Thyroid gland (tissue), 4 donors: ENCODE data around the gene SH3D19. TPM values are rescaled to one million over a fixed set of nuclear protein-coding genes. Genes with fewer than 3 reads are reported as not detected.

ENCODE experiments used
- DNase-seq, 2 donors: peaks; one replicate each; pipeline ENCODE4 v3.0.0-alpha.2; 2019
- H3K27ac ChIP-seq, 3 donors: fragments of 200-600 bp; sonication (generic); 1 replicate in 2 of 3; 2 replicates in 1 of 3; pipeline ENCODE4 v1.5.1; 2016 to 2019; ENCODE audit warnings: mild to moderate bottlenecking in 1 of 3, moderate library complexity in 1 of 3
- H3K27me3 ChIP-seq: fragments of 200-600 bp; sonication (generic); one replicate; pipeline ENCODE4 v1.5.1; 2019
- H3K36me3 ChIP-seq, 2 donors: fragments of 200-600 bp; sonication (generic); one replicate each; pipeline ENCODE4 v1.5.1; 2016 to 2019
- H3K4me1 ChIP-seq, 2 donors: fragments of 200-600 bp; sonication (generic); one replicate each; pipeline ENCODE4 v1.5.1; 2017 to 2019
- H3K4me3 ChIP-seq, 3 donors: fragments of 200-600 bp; sonication (generic); replicated peaks in 1 of 3; 1 replicate in 2 of 3; 2 replicates in 1 of 3; pipeline ENCODE4 v1.5.1; 2016; ENCODE audit warnings: mild to moderate bottlenecking in 1 of 3
- H3K9me3 ChIP-seq: fragments of 200-600 bp; sonication (generic); one replicate; pipeline ENCODE4 v1.5.1; 2017
- POLR2A ChIP-seq, 2 donors: fragments of 450-650 bp; IDR thresholded peaks; one replicate each; pipeline ENCODE4 v1.6.1; 2017; ENCODE audit warnings: antibody characterized with exemption in 2 of 2, mild to moderate bottlenecking in 2 of 2, moderate library complexity in 1 of 2
- WGBS, 2 donors: methylation state at CpG; one replicate each; pipeline ENCODE4 v1.1.5; 2017; 5-methylcytosine and 5-hydroxymethylcytosine counted together
- intact Hi-C: fragments of 100-400 bp; cut with DNase I; formaldehyde crosslinking; loops from one replicate; pipeline ENCODE4 v1.15.1; 2023
- total RNA-seq, 4 donors: library from RNA; depleted of rRNA; stranded (reverse); fragments of >200 nt; gene quantifications; one replicate each; pipeline ENCODE4 v1.2.3, GENCODE V29; 2016
- TF ChIP-seq, protein P1 (sequence below), 6 experiments: fragments of 200-600 bp in 3 of 6; fragments of 450-650 bp in 3 of 6; sonication (generic) in 3 of 6; IDR thresholded peaks; one replicate each; pipeline ENCODE4 v1.5.1; 2016 to 2019; ENCODE audit warnings: antibody characterized with exemption in 6 of 6, mild to moderate bottlenecking in 2 of 6, inconsistent platforms in 1 of 6, moderate library complexity in 1 of 6

The SH3D19 gene
- total RNA-seq, 4 donors from 2014 or later, result 82.0 to 143 (median 113) TPM

DNA sequence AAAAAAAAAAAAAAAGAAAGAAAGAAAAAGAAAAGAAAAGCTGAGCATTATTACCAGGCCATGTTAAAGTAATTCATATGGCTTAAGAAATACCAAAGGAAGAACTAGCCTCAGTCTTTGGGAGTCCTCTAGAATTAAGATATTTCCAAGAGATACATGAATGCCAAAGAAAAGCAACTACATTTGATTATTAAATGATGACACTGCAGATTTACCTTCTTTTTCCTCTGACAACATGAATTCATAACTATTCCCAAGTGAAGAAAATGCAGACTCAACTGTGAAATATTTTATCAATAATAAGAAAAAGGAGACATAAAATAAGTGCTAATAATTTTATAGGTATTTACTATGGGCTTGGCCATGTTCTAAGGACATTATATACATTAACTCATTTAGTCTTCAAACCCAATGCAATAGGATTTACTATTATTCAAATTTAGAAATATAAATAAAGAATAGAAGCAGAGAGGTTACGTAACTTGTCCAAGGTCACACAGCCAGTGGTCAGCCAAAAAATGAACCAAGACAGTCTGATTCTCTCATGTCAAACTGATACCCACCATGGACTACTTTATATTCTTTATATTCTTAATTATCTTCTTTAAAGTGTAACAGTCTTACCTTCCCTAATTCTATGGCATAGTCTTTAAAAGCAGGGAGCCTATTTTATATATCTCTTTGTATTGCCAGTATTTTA is 6.9 kb downstream of the SH3D19 start:
- Histone ChIP-seq H3K9me3 (no peaks in the 10 kb centered on the region), H3K27ac (no peak overlapping the region), H3K4me1 (peaks cover 30 to 51% of the 10 kb centered on the region in 2 donors), H3K36me3 (no peaks in the 10 kb centered on the region), H3K4me3 (no peak overlapping the region), H3K27me3 (no peaks in the 10 kb centered on the region)
- intact Hi-C loops, result no loop called here
- WGBS, 2 donors, result 95 to 97% methylated on average over 1 of the region's 1 CpG
- DNase-seq, result no peak
- TF ChIP-seq POLR2A (IDR thresholded peaks at IDR 0.05), result no peak
- TF ChIP-seq, protein P1, sequence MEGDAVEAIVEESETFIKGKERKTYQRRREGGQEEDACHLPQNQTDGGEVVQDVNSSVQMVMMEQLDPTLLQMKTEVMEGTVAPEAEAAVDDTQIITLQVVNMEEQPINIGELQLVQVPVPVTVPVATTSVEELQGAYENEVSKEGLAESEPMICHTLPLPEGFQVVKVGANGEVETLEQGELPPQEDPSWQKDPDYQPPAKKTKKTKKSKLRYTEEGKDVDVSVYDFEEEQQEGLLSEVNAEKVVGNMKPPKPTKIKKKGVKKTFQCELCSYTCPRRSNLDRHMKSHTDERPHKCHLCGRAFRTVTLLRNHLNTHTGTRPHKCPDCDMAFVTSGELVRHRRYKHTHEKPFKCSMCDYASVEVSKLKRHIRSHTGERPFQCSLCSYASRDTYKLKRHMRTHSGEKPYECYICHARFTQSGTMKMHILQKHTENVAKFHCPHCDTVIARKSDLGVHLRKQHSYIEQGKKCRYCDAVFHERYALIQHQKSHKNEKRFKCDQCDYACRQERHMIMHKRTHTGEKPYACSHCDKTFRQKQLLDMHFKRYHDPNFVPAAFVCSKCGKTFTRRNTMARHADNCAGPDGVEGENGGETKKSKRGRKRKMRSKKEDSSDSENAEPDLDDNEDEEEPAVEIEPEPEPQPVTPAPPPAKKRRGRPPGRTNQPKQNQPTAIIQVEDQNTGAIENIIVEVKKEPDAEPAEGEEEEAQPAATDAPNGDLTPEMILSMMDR (IDR thresholded peaks at IDR 0.05), result no peak

DNA sequence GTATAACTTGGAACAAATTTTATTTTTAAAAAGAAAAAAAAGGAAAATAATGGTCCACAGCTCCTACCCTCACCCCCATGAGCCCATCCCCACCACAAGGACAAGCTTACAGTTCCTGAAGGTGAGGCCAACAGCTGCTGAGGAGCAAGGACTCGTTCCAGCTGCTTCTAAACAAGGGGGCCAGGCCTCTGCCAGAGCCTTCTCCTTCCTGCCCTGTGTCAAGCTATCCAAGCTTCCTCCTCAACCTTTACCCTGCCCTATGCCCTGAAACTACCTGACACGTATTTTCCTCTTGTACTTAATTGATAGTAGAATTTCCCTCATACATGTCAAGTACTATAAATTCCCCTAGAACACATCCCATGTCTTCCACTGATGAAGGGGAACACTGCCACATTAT is 8.8 kb downstream of the SH3D19 start:
- Histone ChIP-seq H3K4me1 (peaks cover 18 to 39% of the 10 kb centered on the region in 2 donors), H3K36me3 (no peaks in the 10 kb centered on the region), H3K9me3 (no peaks in the 10 kb centered on the region), H3K4me3 (no peak overlapping the region), H3K27me3 (no peaks in the 10 kb centered on the region), H3K27ac (peak overlapping the region; percentile 26 to 76 (median 69))
- no peak for TF ChIP-seq POLR2A (IDR thresholded peaks at IDR 0.05)
- TF ChIP-seq, protein P1 (IDR thresholded peaks at IDR 0.05), result no peak
- no peak for DNase-seq
- intact Hi-C loops, result no loop called here
- WGBS, 2 donors, result 60 to 69% methylated on average over 2 of the region's 2 CpGs

DNA sequence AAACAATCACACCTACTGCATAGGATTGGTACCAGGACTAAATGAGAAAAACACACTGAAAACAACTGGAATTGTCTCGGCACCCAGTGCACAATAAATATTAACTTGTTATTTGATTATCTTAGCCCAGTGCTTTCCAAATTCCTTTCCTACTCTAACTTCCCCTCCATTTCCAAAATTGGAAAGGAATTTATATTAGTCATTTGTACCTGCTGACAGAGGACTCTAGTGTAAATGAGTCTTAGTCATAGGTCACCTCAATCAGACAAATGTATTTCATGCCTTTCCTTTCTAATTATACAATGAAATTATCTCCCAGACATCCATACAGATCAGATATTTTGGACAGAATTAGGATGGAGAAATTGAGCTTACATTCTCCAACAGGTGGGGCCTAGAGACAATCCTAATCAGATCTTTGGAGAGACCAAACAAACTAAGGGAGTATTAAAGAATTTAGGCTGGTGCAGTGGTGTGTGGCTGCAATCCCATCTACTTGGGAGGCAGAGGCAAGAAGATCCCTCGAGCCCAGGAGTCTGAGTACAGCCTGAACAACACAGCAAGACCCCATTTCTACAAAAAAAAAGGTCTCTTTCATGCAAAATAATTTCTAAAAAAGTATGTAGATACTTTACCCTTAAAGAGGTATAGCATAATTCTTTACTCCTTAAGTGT is 10.1 kb downstream of the SH3D19 start:
- peak overlapping the region; percentile 69 to 84 (median 76) for H3K27ac ChIP-seq
- no peaks in the 10 kb centered on the region for H3K9me3 ChIP-seq
- WGBS, 2 donors, result 70 to 82% methylated on average over 2 of the region's 2 CpGs
- peaks cover 18 to 36% of the 10 kb centered on the region in 2 donors for H3K4me1 ChIP-seq
- intact Hi-C loops, result no loop called here
- peak in 1 of 2 donors; percentile 23 for DNase-seq
- no peak for TF ChIP-seq POLR2A (IDR thresholded peaks at IDR 0.05)
- TF ChIP-seq, protein P1 (IDR thresholded peaks at IDR 0.05), result no peak
- H3K27me3 ChIP-seq, result no peaks in the 10 kb centered on the region
- H3K36me3 ChIP-seq, result no peaks in the 10 kb centered on the region
- H3K4me3 ChIP-seq, result no peak overlapping the region

DNA sequence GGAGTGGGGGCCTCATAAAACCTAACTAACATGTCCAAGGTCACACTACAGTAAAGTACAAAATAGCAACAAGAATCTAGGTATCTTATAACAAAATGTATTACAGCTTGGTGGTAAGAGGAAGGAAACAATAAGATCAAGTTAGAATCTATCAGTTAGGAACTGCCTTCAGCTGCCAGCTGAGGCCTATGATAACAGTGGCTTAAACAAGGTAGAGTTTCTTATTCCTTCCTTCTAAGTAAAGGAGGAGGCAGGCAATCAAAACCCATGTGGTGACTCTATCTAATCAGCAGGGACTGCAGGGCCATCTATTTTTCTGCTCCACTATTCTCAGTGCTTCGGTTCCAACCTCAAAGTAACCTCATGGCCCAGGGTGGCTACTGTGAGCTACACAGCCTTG is 10.9 kb downstream of the SH3D19 start:
- Histone ChIP-seq H3K27me3 (no peaks in the 10 kb centered on the region), H3K4me1 (peaks cover 18 to 36% of the 10 kb centered on the region in 2 donors)
- WGBS, 2 donors, result 90 to 93% methylated on average over 1 of the region's 1 CpG

More for the DNA sequence above, 10.9 kb downstream of the SH3D19 start:
- TF ChIP-seq, protein P1 (IDR thresholded peaks at IDR 0.05), result no peak
- TF ChIP-seq POLR2A (IDR thresholded peaks at IDR 0.05), result no peak
- H3K27ac ChIP-seq, result peak overlapping the region; percentile 61 to 84 (median 69)
- DNase-seq, result no peak
- H3K9me3 ChIP-seq, result no peaks in the 10 kb centered on the region
- intact Hi-C loops, result no loop called here
- no peak overlapping the region for H3K4me3 ChIP-seq
- no peaks in the 10 kb centered on the region for H3K36me3 ChIP-seq
